GM18498 (cell line): ENCODE measurements around the gene FNDC10.

Experiments used
- ATAC-seq: cut with Tn5 transposase; IDR thresholded peaks from one replicate; pipeline ENCODE4 v1.9.1; 2021; ENCODE audit warnings: mild to moderate bottlenecking, moderate library complexity; ENCODE audit not compliant: unreplicated experiment

The FNDC10 gene

DNA sequence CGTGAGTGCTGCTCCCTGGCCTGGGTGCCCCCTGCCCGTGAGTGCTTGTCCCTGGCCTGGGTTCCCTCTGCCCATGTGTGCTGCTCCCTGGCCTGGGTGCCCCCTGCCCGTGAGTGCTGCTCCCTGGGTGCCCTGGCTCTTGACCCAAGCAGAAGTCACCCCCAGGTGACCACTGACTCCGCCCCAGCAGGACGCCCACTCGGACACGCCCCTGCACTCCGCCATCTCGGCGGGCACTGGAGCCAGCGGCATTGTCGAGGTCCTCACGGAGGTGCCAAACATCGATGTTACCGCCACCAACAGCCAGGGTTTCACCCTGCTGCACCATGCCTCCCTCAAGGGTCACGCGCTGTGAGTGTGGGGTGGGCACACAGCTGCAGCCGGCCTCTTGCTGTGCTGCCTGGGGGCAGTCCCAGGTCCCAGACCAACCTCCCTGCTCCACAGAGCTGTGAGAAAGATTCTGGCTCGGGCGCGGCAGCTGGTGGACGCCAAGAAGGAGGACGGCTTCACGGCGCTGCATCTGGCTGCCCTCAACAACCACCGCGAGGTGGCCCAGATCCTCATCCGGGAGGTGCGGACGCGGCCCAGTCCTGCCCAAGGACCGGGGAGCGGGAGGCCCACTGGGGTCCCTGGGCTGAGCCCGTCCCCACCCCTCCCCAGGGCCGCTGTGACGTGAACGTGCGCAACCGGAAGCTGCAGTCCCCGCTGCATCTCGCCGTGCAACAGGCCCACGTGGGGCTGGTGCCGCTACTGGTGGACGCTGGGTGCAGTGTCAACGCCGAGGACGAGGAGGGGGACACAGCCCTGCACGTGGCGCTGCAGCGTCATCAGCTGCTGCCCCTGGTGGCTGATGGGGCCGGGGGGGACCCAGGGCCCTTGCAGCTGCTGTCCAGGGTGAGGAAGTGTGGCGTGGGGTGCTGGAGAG lies 28.2 kb upstream of the FNDC10 start:
- no peak for ATAC-seq

GRCh38 chr1:1627261-1627828 lies 27.4 kb upstream of the FNDC10 start:
- no peak for ATAC-seq

GRCh38 chr1:1626207-1627141 lies 26.5 kb upstream of the FNDC10 start:
- ATAC-seq = no peak

DNA sequence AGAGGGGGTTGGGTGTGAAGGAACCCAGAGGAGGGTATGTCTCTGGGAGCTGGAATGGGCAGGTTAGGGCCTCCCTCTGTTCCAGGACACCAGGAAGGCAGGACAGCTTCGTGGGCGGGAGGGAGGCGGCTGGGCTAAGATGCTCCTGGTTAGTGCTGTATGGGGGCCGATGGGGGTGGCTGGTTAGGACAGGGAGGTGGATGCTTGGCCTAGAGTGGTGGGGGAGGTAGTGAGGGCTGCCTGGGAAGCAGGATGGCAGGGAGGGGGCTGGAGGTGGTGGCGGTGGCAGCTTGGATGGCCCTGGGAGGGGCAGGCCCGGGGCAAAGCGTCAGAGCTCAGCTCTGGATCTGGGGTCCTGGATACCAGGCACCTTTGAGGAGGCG lies 25.9 kb upstream of the FNDC10 start:
- no peak for ATAC-seq

GRCh38 chr1:1625404-1625775 lies 25.5 kb upstream of the FNDC10 start:
- no peak for ATAC-seq

- no peak for ATAC-seq
Measured at GRCh38 chr1:1624443-1625403, 24.8 kb upstream of the FNDC10 start.

DNA sequence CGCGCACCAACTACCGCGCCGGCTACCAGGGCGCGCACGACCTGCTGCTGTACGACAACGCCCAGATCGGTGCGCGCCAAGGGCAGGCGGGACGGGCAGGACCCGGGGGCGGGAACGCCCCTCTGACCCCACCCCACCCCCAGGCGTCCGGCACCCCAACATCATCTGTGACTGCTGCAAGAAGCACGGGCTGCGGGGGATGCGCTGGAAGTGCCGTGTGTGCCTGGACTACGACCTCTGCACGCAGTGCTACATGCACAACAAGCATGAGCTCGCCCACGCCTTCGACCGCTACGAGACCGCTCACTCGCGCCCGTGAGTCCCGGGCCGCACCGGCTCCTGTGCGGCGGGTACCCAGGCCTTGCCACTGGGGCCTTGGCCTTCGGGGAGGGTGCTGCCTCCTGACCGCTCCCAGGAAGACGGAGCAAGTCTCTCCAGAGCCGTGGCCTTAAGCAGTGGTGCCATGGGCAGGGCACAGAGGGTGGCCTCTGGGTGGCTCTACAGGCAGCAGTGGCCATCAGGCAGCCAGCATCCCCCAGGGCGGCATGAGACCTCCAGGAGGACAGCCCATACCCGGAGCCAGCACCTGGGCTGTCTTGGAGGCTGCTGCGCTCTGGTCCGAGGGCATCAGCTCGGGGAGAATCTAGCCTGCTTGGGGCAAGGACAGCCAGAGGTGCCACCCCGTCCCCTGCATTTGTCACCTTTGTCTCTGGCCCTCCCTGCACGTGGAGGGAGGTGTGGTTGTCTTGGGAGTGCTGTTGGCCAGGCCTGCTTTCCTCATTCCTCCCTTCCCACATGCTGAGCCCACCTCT lies 23.9 kb upstream of the FNDC10 start:
- ATAC-seq = no peak

GRCh38 chr1:1623181-1623630 lies 23.3 kb upstream of the FNDC10 start:
- no peak for ATAC-seq

DNA sequence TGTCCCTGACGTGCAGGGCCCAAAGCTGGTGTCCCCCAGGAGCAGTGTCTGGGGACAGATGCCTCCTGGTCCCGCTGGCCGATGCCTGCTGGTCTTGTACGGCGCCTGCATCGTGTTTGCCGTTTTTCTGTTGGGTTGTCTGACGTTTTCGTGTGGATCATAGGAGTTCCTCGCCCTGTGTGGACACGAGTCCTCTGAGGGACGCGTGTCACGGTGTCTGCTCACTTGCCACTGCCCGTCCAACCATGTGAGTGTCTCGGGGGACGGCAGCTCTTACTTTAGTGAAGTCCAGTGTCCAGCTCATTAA lies 22.8 kb upstream of the FNDC10 start:
- no peak for ATAC-seq

DNA sequence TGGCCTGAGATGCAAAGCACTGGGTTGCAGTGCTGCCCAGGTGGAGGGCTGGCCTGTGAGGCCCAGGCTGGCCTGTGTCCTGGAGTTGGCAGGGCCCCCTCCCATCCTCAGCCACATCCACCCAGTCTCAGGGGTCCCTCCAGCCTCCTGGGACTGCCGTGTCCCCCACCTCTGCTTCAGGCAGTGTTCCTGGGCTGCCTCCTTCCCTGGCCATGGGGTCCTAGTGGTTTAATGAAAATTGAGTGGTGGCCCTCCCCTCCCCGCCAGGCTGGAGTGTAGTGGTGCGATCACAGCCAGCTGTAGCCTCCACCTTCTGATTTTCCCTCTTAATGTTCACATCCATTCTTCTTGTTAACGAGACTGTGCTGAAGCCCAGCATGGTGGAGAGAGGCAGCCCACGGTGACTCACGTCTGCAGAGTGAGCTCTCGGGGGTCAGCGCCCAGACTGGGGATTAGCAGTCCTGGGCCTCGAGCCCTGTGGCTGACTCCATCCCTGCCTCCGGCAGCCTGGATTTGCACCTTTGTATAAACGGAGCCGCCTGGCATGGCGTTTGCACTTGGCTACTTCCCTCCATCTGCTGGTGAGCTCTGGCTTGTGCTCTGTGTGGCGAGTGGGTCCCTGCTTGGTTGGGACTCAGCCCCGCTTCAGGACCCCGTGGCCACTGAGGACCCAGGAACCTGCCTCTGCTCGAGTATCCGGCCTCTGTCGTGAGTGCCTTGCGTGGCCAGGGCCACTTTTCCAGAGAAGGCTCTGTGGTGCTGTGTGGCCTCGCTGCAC lies 22.3 kb upstream of the FNDC10 start:
- ATAC-seq = no peak

DNA sequence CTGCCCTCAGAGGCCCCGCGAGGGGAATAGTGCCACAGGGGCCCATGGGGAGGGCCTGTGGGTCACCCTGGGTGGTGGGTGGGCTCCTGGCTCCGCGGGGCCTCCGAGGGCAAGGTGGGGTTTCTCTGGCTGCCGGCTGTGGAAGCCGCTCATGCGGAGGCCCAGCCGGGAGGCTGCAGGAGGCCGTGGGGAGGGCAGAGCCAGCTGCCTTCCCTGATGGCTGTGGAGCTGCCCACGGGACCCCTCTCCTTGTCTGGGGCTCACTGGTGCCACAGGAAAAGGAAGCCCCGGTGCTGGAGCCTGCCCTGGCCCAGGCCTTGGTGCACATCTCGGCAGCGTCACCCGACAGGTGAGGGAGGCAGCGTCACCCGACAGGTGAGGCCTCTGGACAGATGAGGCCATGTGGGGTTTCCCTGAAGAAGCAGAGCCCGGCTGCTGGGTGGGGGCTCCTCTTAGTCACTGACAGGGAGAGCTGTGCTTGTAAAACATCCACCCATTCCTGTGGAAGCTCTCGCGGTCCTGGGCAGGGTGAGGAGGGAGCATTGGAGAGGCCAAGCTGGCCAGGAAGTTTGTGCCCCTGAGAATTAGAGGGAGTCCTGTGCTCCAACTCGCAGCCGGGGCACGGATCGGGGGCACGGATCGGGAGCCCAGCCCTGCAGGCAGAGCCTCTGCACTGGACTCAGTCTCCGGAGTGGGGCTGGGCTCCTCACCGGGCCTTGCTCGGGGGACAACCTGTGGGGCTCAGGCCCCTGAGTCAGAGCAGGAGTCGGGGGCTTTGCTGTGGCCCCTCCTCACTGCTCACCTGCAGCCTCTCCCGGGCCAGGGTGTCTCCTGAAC lies 21.5 kb upstream of the FNDC10 start:
- no peak for ATAC-seq

GRCh38 chr1:1620433-1621139 lies 20.7 kb upstream of the FNDC10 start:
- ATAC-seq = no peak

GRCh38 chr1:1619917-1620361 lies 20.0 kb upstream of the FNDC10 start:
- ATAC-seq = no peak

DNA sequence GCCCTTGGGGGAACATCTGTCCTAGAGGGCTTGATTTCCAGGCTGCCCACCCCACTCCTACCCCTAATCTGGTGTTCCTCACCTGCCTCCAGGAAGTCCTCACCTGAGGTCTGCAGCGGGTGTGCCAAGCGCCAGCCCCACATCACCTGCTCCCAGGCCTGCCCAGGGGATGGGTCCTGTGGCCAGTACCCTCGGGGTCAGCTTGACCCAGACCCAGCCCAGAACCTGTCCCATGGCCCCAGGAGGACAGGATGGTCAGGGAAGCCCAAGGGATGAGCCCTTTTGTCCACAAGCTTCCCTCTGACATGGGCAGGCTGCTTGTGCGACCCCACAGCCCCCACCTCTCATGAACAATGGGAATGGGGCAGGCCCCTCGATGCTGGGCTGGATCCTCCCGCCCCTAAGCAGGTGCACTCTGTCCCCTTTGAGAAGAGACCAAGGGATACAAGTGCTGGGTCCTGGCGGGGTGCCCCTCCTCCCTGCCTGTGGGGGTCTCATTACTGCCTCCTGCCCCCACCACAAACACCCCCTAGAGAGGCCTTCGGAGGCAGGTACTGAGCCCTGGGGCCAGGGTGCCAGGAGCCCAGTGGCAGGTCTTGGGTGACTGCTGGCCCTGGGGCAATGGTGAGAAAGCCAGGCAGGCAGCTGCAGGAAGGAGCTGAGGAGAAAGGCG lies 18.6 kb upstream of the FNDC10 start:
- ATAC-seq = no peak

- no peak for ATAC-seq
Measured at GRCh38 chr1:1617925-1618324, 18.0 kb upstream of the FNDC10 start.

DNA sequence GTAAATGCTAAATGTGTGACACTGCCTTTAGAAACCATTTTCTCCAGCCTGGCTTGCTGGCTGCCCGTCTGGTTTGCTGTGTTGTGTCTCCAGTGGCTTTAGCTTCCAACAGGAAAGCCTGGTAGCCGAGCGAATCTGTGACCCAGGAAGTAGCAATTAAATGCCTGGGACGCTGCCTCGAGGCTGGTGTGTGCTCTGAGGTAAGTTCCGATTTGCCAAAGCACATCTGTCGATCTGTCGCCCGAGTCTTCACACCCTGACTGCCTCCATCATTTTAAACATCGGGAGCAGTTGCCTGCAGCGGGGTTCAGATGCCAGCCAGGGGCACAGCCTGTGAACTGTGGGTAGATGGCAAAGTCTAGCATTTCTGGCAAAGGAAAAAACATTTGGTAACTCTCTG lies 17.6 kb upstream of the FNDC10 start:
- ATAC-seq = no peak

DNA sequence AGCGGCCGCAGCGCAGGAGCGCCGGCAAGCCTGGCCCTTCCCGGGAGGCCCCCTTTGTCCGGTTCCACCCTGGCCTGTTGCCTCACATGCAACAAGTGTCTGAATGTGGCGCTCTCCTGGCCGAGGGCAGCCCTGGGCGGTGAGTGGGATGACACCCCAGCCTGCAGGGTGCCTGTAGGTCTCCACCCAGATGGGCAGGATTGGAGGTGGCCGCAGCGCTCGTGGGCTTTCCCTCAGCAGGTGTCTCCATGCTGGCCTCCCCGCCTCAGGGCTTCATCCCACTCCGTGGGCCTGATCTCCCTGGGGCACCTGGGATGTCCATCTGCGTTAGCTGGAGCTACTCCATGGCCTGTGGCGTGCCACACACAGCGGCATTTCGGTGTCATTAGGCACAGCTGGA lies 16.9 kb upstream of the FNDC10 start:
- ATAC-seq = no peak
